A549 (cell line): ENCODE data around the gene MPC1. TPM values are rescaled to one million over a fixed set of nuclear protein-coding genes. Genes with fewer than 3 reads are reported as not detected.

Experiments
- ATAC-seq, 2 experiments: fragments of 200-7000 bp in 1 of 2; fragments of >200 bp in 1 of 2; cut with Nextera tagmentation in 1 of 2; cut with Tn5 transposase in 1 of 2; 3 replicates each; pipeline versions ENCODE4 v1.8.0 to v1.9.1; 2018 to 2020; ENCODE audit warnings: mild to moderate bottlenecking in 1 of 2, moderate library complexity in 1 of 2
- CTCF ChIA-PET: fragments of 300-600 bp; sonication (Branson Sonifier 250); formaldehyde crosslinking; extraction: SDS; loops from one replicate; lab custom pipeline; 2021; ENCODE audit warnings: antibody characterized with exemption, inconsistent platforms; lab: Yijun Ruan, JAX
- POLR2A ChIA-PET: fragments of 350-600 bp; formaldehyde crosslinking; extraction: SDS; loops from one replicate; lab custom pipeline; 2021; ENCODE audit warnings: antibody characterized with exemption, inconsistent platforms; lab: Yijun Ruan, JAX
- DNase-seq, 2 experiments: peaks; one replicate each; pipeline versions ENCODE4 v3.0.0 to v3.0.0-alpha.2; 2011 to 2016; ENCODE audit warnings: low read depth in 1 of 2, low spot score in 1 of 2
- FAIRE-seq: peaks from 2 replicates; lab custom pipeline; 2011; peaks lifted over from hg19 to GRCh38; lab: Jason Lieb, UNC
- H3K27ac ChIP-seq, 2 experiments: fragments of >200 bp; sonication (Bioruptor Twin); formaldehyde crosslinking; 3 replicates each; pipeline ENCODE4 v1.5.1; 2016 to 2017
- H3K4me1 ChIP-seq: fragments of >200 bp; sonication (Bioruptor Twin); formaldehyde crosslinking; 3 replicates; pipeline ENCODE4 v1.6.1; 2016
- H3K4me2 ChIP-seq: fragments of >200 bp; sonication (Bioruptor Twin); formaldehyde crosslinking; 3 replicates; pipeline ENCODE4 v1.6.1; 2016
- H3K4me3 ChIP-seq: fragments of >200 bp; sonication (Bioruptor Twin); formaldehyde crosslinking; 3 replicates; pipeline ENCODE4 v1.5.1; 2016
- H3K9me3 ChIP-seq: fragments of >200 bp; sonication (Bioruptor Twin); formaldehyde crosslinking; 3 replicates; pipeline ENCODE4 v1.6.1; 2016
- BHLHE40 ChIP-seq: IDR thresholded peaks from 2 replicates; pipeline ENCODE4 v1.6.1; 2012; ENCODE audit warnings: low read depth, low read length, inconsistent platforms
- CEBPB ChIP-seq, 2 experiments: fragments of >200 bp in 1 of 2; sonication (Bioruptor Twin) in 1 of 2; formaldehyde crosslinking in 1 of 2; IDR thresholded peaks; 2 replicates each; pipeline ENCODE4 v1.6.1; 2012 to 2016
- CHD2 ChIP-seq: fragments of 150-350 bp; IDR thresholded peaks from 2 replicates; pipeline ENCODE4 v1.6.1; 2014; ENCODE audit warnings: low read length; ENCODE audit not compliant: partially characterized antibody
- EP300 ChIP-seq, 2 experiments: fragments of >200 bp; sonication (Bioruptor Twin); formaldehyde crosslinking; IDR thresholded peaks; 2 replicates in 1 of 2; 3 replicates in 1 of 2; pipeline ENCODE4 v1.6.1; 2016 to 2017
- FOSL2 ChIP-seq, 2 experiments: fragments of 450-650 bp in 1 of 2; fragments of >200 bp in 1 of 2; sonication (Bioruptor Twin) in 1 of 2; formaldehyde crosslinking; IDR thresholded peaks; 2 replicates each; pipeline versions ENCODE4 v1.5.0 to v1.6.1; 2016 to 2020; ENCODE audit warnings: mild to moderate bottlenecking in 1 of 2, moderate library complexity in 1 of 2
- FOXS1 ChIP-seq: fragments of 250-450 bp; sonication (Bioruptor Pico); IDR thresholded peaks from 2 replicates; pipeline ENCODE4 v1.5.0; 2020; ENCODE audit warnings: mild to moderate bottlenecking, moderate library complexity
- GATA3 ChIP-seq: IDR thresholded peaks from 2 replicates; pipeline ENCODE4 v1.6.1; 2012; ENCODE audit warnings: borderline replicate concordance
- HOXA7 ChIP-seq: fragments of 250-450 bp; sonication (Bioruptor Pico); IDR thresholded peaks from 2 replicates; pipeline ENCODE4 v1.5.0; 2020; ENCODE audit warnings: mild to moderate bottlenecking, moderate library complexity
- HOXB5 ChIP-seq: fragments of 250-450 bp; sonication (Bioruptor Pico); IDR thresholded peaks from 2 replicates; pipeline ENCODE4 v1.5.0; 2020; ENCODE audit warnings: mild to moderate bottlenecking, moderate library complexity
- JUNB ChIP-seq: fragments of >200 bp; sonication (Bioruptor Twin); formaldehyde crosslinking; IDR thresholded peaks from 2 replicates; pipeline ENCODE4 v1.6.1; 2016
- KDM1A ChIP-seq: fragments of 200-600 bp; sonication (generic); IDR thresholded peaks from 2 replicates; pipeline ENCODE4 v1.6.1; 2016; ENCODE audit warnings: low read depth, mild to moderate bottlenecking
- MAFK ChIP-seq: fragments of 450-650 bp; IDR thresholded peaks from 2 replicates; pipeline ENCODE4 v1.6.1; 2014; ENCODE audit not compliant: partially characterized antibody
- MAZ ChIP-seq: fragments of 150-350 bp; IDR thresholded peaks from 2 replicates; pipeline ENCODE4 v1.6.1; 2014; ENCODE audit warnings: antibody characterized with exemption, low read depth, low read length, borderline replicate concordance
- MYC ChIP-seq: IDR thresholded peaks from 2 replicates; pipeline ENCODE4 v1.6.1; 2012; ENCODE audit warnings: mild to moderate bottlenecking, inconsistent platforms, low read length, improper control_type of control experiment, borderline replicate concordance
- NPAS2 ChIP-seq: fragments of 250-450 bp; sonication (Bioruptor Pico); IDR thresholded peaks from 2 replicates; pipeline ENCODE4 v1.8.0; 2022; ENCODE audit warnings: mild to moderate bottlenecking, moderate library complexity, borderline replicate concordance
- NR3C1 ChIP-seq: fragments of >200 bp; sonication (Bioruptor Twin); formaldehyde crosslinking; IDR thresholded peaks from 3 replicates; pipeline ENCODE4 v1.6.1; 2017
- POLR2AphosphoS2 ChIP-seq: conservative IDR thresholded peaks from 2 replicates; pipeline ENCODE4 v1.6.1; 2012; ENCODE audit warnings: low read length, improper control_type of control experiment, inconsistent platforms
- RAD21 ChIP-seq, 2 experiments: fragments of >200 bp in 1 of 2; sonication (Bioruptor Twin) in 1 of 2; formaldehyde crosslinking in 1 of 2; IDR thresholded peaks in 1 of 2; conservative IDR thresholded peaks in 1 of 2; 2 replicates in 1 of 2; 3 replicates in 1 of 2; pipeline ENCODE4 v1.6.1; 2012 to 2018; ENCODE audit warnings: inconsistent platforms in 1 of 2
- SMC3 ChIP-seq: fragments of >200 bp; sonication (Bioruptor Twin); formaldehyde crosslinking; IDR thresholded peaks from 3 replicates; pipeline ENCODE4 v1.6.1; 2018; ENCODE audit warnings: inconsistent platforms
- SREBF2 ChIP-seq: fragments of 450-650 bp; IDR thresholded peaks from 2 replicates; pipeline ENCODE4 v1.6.1; 2014; ENCODE audit warnings: mild to moderate bottlenecking, moderate library complexity
- ZC3H11A ChIP-seq: fragments of 450-650 bp; IDR thresholded peaks from 2 replicates; pipeline ENCODE4 v1.6.1; 2014; ENCODE audit warnings: antibody characterized with exemption, mild to moderate bottlenecking
- ZFP36 ChIP-seq: fragments of 450-650 bp; IDR thresholded peaks from 2 replicates; pipeline ENCODE4 v1.6.1; 2014; ENCODE audit warnings: borderline replicate concordance; ENCODE audit not compliant: partially characterized antibody
- ZNF302 ChIP-seq: fragments of 250-450 bp; sonication (Bioruptor Pico); IDR thresholded peaks from 2 replicates; pipeline ENCODE4 v1.9.0; 2021; ENCODE audit warnings: inconsistent platforms, mild to moderate bottlenecking, moderate library complexity
- WGBS: methylation state at CpG from one replicate; pipeline ENCODE4 v1.1.6; 2017; ENCODE audit errors: missing lambda C conversion rate; 5-methylcytosine and 5-hydroxymethylcytosine counted together
- polyA plus RNA-seq, 4 experiments: library from polyadenylated mRNA; depleted of rRNA in 3 of 4; stranded (reverse); fragments of >200 nt; fragmentation: RNase III in 1 of 4; extraction: RNeasy Plus Mini Kit Qiagen cat#74134 plus additional on column Dnase treatment in 1 of 4; gene quantifications; 2 replicates in 3 of 4; 3 replicates in 1 of 4; pipeline ENCODE4 v1.2.3, GENCODE V29; 2011 to 2017
- TF ChIP-seq, protein P1 (sequence below): fragments of >200 bp; sonication (Bioruptor Twin); formaldehyde crosslinking; IDR thresholded peaks from 3 replicates; pipeline ENCODE4 v1.5.1; 2016
- TF ChIP-seq, protein P2 (sequence below): fragments of 450-650 bp; IDR thresholded peaks from 2 replicates; pipeline ENCODE4 v1.6.1; 2014; ENCODE audit warnings: antibody characterized with exemption
- TF ChIP-seq, protein P3 (sequence below): fragments of 250-450 bp; sonication (Bioruptor Pico); IDR thresholded peaks from 2 replicates; pipeline ENCODE4 v1.5.0; 2020; ENCODE audit warnings: low read depth, mild to moderate bottlenecking, moderate library complexity
- TF ChIP-seq, protein P4 (sequence below): fragments of 250-450 bp; sonication (Bioruptor Pico); IDR thresholded peaks from 2 replicates; pipeline ENCODE4 v1.5.0; 2021; ENCODE audit warnings: mild to moderate bottlenecking, moderate library complexity, borderline replicate concordance
- TF ChIP-seq, protein P5 (sequence below): IDR thresholded peaks from 2 replicates; pipeline ENCODE4 v1.6.1; 2012

MPC1 gene
- polyA plus RNA-seq, 2 of the 4 experiments (the other 2 are of a cell fraction) = 4.4 to 7.7 TPM

DNA sequence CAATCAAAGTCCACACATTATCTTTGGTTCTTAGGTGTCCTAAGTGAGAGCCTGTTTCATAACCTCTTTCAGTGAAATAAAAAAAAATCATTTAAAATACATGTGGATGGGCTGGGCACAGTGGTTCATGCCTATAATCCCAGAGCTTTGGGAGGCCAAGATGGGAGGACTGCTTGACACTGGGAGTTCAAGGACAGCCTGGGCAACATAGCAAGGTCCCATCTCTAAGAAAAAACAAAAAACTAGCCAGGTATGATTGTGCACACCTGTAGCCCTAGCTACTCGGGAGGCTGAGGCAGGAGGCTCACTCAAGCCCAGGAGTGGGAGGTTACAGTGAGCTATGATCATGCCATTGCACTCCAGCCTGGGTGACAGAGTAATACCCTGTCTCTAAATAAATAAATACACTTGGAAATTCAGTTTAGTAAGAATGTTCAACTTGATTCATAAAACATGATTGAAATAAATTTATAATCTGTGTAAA is 3.6 kb downstream of the MPC1 start:
- no peaks in the 10 kb centered on the region for H3K9me3 ChIP-seq
- ChIA-PET CTCF (no interaction called here), POLR2A (no interaction called here)
- H3K4me2 ChIP-seq = no peak overlapping the region
- ATAC-seq = no peak
- H3K4me1 ChIP-seq = peaks cover 2% of the 10 kb centered on the region; the same call in 1 of the 3 replicates
- WGBS = 11% methylated on average over 1 of the region's 1 CpG
- no peak overlapping the region for H3K27ac ChIP-seq
- no peak for FAIRE-seq
- TF ChIP-seq CHD2 = no peak
- TF ChIP-seq GATA3 = no peak
- no peak for TF ChIP-seq ZNF302
- TF ChIP-seq SMC3 = no peak
- TF ChIP-seq EP300 (IDR thresholded peaks at IDR 0.05) = no peak
- no peak for TF ChIP-seq HOXA7
- TF ChIP-seq FOSL2 (IDR thresholded peaks at IDR 0.05) = no peak
- no peak for TF ChIP-seq FOSL2 (CRISPR knock-in tag; IDR thresholded peaks at IDR 0.05)
- no peak for TF ChIP-seq RAD21 (conservative IDR thresholded peaks at IDR 0.05 in 1 of 2, IDR thresholded peaks at IDR 0.05 in 1 of 2)
- TF ChIP-seq FOXS1 = no peak
- TF ChIP-seq MYC = no peak
- TF ChIP-seq ZC3H11A = no peak
- TF ChIP-seq, protein P1, sequence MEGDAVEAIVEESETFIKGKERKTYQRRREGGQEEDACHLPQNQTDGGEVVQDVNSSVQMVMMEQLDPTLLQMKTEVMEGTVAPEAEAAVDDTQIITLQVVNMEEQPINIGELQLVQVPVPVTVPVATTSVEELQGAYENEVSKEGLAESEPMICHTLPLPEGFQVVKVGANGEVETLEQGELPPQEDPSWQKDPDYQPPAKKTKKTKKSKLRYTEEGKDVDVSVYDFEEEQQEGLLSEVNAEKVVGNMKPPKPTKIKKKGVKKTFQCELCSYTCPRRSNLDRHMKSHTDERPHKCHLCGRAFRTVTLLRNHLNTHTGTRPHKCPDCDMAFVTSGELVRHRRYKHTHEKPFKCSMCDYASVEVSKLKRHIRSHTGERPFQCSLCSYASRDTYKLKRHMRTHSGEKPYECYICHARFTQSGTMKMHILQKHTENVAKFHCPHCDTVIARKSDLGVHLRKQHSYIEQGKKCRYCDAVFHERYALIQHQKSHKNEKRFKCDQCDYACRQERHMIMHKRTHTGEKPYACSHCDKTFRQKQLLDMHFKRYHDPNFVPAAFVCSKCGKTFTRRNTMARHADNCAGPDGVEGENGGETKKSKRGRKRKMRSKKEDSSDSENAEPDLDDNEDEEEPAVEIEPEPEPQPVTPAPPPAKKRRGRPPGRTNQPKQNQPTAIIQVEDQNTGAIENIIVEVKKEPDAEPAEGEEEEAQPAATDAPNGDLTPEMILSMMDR = no peak
- no peak for DNase-seq
- H3K4me3 ChIP-seq = no peak overlapping the region

DNA sequence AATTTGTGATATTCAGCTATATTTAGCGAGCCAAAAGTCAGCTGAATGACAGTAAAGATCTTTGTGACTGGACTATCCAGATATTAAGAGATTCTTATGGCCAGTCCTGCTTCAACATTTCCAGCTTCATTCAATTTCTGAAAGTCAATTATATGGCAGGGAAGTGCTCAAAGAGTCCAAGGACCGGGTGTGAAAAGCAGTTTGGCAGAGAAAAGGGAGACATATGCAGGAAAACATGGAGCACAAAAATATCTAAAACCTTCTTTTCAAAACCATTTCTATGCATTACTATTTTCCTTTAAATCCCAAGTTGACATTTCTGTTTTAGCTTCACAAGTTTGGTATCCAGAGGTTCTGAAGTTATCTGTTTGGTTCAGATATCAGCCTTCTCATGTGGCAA is 5.0 kb downstream of the MPC1 start:
- POLR2A ChIA-PET = no interaction called here

More for the DNA sequence above, 5.0 kb downstream of the MPC1 start:
- Histone ChIP-seq H3K9me3 (no peaks in the 10 kb centered on the region), H3K4me3 (no peak overlapping the region), H3K4me2 (no peak overlapping the region), H3K27ac (no peak overlapping the region), H3K4me1 (no peaks in the 10 kb centered on the region)
- CTCF ChIA-PET = interaction anchor here (0.7 kb wide), 1 partner anchor 10 kb away, joined by 3 read pairs; no protein-coding TSS in a partner anchor
- no peak for FAIRE-seq
- TF ChIP-seq NR3C1 (no peak), POLR2AphosphoS2 (no peak), CEBPB (IDR thresholded peaks at IDR 0.05) (no peak), HOXB5 (no peak), KDM1A (no peak), SMC3 (no peak), GATA3 (no peak), NPAS2 (CRISPR knock-in tag) (no peak), ZNF302 (no peak), JUNB (no peak), SREBF2 (no peak), MAZ (no peak), BHLHE40 (no peak), FOXS1 (no peak), ZFP36 (no peak), MAFK (no peak)
- TF ChIP-seq, protein P2, sequence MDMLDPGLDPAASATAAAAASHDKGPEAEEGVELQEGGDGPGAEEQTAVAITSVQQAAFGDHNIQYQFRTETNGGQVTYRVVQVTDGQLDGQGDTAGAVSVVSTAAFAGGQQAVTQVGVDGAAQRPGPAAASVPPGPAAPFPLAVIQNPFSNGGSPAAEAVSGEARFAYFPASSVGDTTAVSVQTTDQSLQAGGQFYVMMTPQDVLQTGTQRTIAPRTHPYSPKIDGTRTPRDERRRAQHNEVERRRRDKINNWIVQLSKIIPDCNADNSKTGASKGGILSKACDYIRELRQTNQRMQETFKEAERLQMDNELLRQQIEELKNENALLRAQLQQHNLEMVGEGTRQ = no peak
- TF ChIP-seq, protein P3, sequence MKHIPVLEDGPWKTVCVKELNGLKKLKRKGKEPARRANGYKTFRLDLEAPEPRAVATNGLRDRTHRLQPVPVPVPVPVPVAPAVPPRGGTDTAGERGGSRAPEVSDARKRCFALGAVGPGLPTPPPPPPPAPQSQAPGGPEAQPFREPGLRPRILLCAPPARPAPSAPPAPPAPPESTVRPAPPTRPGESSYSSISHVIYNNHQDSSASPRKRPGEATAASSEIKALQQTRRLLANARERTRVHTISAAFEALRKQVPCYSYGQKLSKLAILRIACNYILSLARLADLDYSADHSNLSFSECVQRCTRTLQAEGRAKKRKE (CRISPR knock-in tag) = no peak
- TF ChIP-seq, protein P4, sequence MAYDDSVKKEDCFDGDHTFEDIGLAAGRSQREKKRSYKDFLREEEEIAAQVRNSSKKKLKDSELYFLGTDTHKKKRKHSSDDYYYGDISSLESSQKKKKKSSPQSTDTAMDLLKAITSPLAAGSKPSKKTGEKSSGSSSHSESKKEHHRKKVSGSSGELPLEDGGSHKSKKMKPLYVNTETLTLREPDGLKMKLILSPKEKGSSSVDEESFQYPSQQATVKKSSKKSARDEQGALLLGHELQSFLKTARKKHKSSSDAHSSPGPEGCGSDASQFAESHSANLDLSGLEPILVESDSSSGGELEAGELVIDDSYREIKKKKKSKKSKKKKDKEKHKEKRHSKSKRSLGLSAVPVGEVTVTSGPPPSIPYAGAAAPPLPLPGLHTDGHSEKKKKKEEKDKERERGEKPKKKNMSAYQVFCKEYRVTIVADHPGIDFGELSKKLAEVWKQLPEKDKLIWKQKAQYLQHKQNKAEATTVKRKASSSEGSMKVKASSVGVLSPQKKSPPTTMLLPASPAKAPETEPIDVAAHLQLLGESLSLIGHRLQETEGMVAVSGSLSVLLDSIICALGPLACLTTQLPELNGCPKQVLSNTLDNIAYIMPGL (CRISPR knock-in tag) = no peak
- TF ChIP-seq, protein P5, sequence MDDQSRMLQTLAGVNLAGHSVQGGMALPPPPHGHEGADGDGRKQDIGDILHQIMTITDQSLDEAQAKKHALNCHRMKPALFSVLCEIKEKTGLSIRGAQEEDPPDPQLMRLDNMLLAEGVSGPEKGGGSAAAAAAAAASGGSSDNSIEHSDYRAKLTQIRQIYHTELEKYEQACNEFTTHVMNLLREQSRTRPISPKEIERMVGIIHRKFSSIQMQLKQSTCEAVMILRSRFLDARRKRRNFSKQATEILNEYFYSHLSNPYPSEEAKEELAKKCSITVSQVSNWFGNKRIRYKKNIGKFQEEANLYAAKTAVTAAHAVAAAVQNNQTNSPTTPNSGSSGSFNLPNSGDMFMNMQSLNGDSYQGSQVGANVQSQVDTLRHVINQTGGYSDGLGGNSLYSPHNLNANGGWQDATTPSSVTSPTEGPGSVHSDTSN = no peak
- no peak for DNase-seq
- no peak for ATAC-seq
- WGBS = 40% methylated on average over 2 of the region's 2 CpGs
